Activated naive CD8-positive, alpha-beta T cell treated with anti-CD3 and anti-CD28 coated beads for 36 hours (primary cell): Measurements from ENCODE around the gene SYCP2. TPM values are rescaled to one million over a fixed set of nuclear protein-coding genes. Genes with fewer than 3 reads are reported as not detected.

Experiments
- DNase-seq: peaks from one replicate; pipeline ENCODE4 v3.0.0; 2021
- H3K27ac Mint-ChIP-seq: one replicate; pipeline ENCODE4 v1.8.0; 2022; ENCODE audit warnings: mild to moderate bottlenecking, moderate library complexity, mixed read lengths
- H3K27me3 Mint-ChIP-seq: one replicate; pipeline ENCODE4 v1.8.0; 2022; ENCODE audit warnings: mild to moderate bottlenecking, mixed read lengths
- H3K36me3 Mint-ChIP-seq: one replicate; pipeline ENCODE4 v1.8.0; 2021; ENCODE audit warnings: mild to moderate bottlenecking, mixed read lengths
- H3K4me1 Mint-ChIP-seq: one replicate; pipeline ENCODE4 v1.8.0; 2021; ENCODE audit warnings: mixed read lengths
- H3K4me3 Mint-ChIP-seq: one replicate; pipeline ENCODE4 v1.8.0; 2022; ENCODE audit warnings: mild to moderate bottlenecking, moderate library complexity, mixed read lengths
- H3K9me3 Mint-ChIP-seq: one replicate; pipeline ENCODE4 v1.8.0; 2022; ENCODE audit warnings: mixed read lengths
- total RNA-seq, 2 experiments: library from RNA; stranded (reverse); gene quantifications; one replicate each; pipeline ENCODE4 v1.2.3, GENCODE V29; 2021

Gene SYCP2
- total RNA-seq, 2 experiments from 2014 or later = 2.9 to 3.2 TPM

GRCh38 chr20:59819496-59820203 is 113.8 kb downstream of the SYCP2 start:
- no peak for DNase-seq
- H3K4me3 Mint-ChIP-seq = no peak overlapping the region
- no peaks in the 10 kb centered on the region for H3K36me3 Mint-ChIP-seq
- no peak overlapping the region for H3K27ac Mint-ChIP-seq
- H3K27me3 Mint-ChIP-seq = peaks cover 6% of the 10 kb centered on the region
- no peaks in the 10 kb centered on the region for H3K4me1 Mint-ChIP-seq
- H3K9me3 Mint-ChIP-seq = no peaks in the 10 kb centered on the region

- DNase-seq = no peak
- no peaks in the 10 kb centered on the region for H3K9me3 Mint-ChIP-seq
- no peak overlapping the region for H3K4me3 Mint-ChIP-seq
- no peaks in the 10 kb centered on the region for H3K4me1 Mint-ChIP-seq
- H3K36me3 Mint-ChIP-seq = no peaks in the 10 kb centered on the region
- no peak overlapping the region for H3K27ac Mint-ChIP-seq
- H3K27me3 Mint-ChIP-seq = peaks cover 6% of the 10 kb centered on the region
These were observed 114.5 kb downstream of the SYCP2 start for GRCh38 chr20:59818911-59819310.

- Mint-ChIP-seq H3K4me1 (no peaks in the 10 kb centered on the region), H3K4me3 (no peak overlapping the region), H3K27ac (no peak overlapping the region), H3K27me3 (peaks cover 6% of the 10 kb centered on the region), H3K9me3 (no peaks in the 10 kb centered on the region), H3K36me3 (no peaks in the 10 kb centered on the region)
- DNase-seq = no peak
These were observed 115.4 kb downstream of the SYCP2 start for GRCh38 chr20:59817846-59818615.

DNA sequence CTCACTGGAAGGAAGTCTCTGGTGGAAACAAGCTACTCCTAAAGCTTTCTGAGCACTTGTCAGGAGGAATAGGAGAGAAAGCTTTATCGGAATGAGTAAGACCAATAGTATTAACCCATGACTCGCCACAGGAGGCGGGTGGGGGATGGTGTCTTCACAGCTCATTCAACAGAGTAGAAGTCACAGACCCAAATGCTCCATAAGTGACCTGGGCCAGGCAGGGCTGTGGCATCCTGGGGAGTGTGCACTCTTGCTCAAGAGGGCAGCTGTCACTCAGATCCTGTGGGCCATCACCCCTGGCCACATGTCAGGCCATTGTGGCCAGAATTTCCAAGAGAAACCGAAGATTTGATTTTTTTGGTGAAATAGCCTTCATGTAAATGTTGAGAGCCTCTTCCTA is 116.0 kb downstream of the SYCP2 start:
- H3K9me3 Mint-ChIP-seq = no peaks in the 10 kb centered on the region
- H3K4me3 Mint-ChIP-seq = no peak overlapping the region
- H3K27ac Mint-ChIP-seq = no peak overlapping the region
- H3K27me3 Mint-ChIP-seq = peaks cover 6% of the 10 kb centered on the region
- H3K36me3 Mint-ChIP-seq = no peaks in the 10 kb centered on the region
- H3K4me1 Mint-ChIP-seq = no peaks in the 10 kb centered on the region
- no peak for DNase-seq

GRCh38 chr20:59816146-59816738 is 117.2 kb downstream of the SYCP2 start:
- H3K27ac Mint-ChIP-seq = no peak overlapping the region

GRCh38 chr20:59814840-59815340 is 118.5 kb downstream of the SYCP2 start:
- no peak overlapping the region for H3K27ac Mint-ChIP-seq
- no peaks in the 10 kb centered on the region for H3K9me3 Mint-ChIP-seq
- no peaks in the 10 kb centered on the region for H3K36me3 Mint-ChIP-seq
- H3K4me3 Mint-ChIP-seq = no peak overlapping the region
- no peaks in the 10 kb centered on the region for H3K27me3 Mint-ChIP-seq
- no peak for DNase-seq
- no peaks in the 10 kb centered on the region for H3K4me1 Mint-ChIP-seq

More at GRCh38 chr20:59816146-59816738, 117.2 kb downstream of the SYCP2 start:
- Mint-ChIP-seq H3K4me1 (no peaks in the 10 kb centered on the region), H3K36me3 (no peaks in the 10 kb centered on the region), H3K27me3 (no peaks in the 10 kb centered on the region), H3K4me3 (no peak overlapping the region), H3K9me3 (no peaks in the 10 kb centered on the region)
- no peak for DNase-seq

- Mint-ChIP-seq H3K4me3 (no peak overlapping the region), H3K9me3 (no peaks in the 10 kb centered on the region), H3K36me3 (no peaks in the 10 kb centered on the region), H3K4me1 (no peaks in the 10 kb centered on the region), H3K27ac (no peak overlapping the region), H3K27me3 (no peaks in the 10 kb centered on the region)
- DNase-seq = no peak
These were observed 119.2 kb downstream of the SYCP2 start for GRCh38 chr20:59813948-59814839.

Other genes starting within 250 kb of the SYCP2 start
- gene PPP1R3D, start 6.7 kb upstream of the SYCP2 start, total RNA-seq = 1 to 10 TPM; 4.0 to 4.2 TPM
- 10 to 100 TPM; 25.7 to 28.7 TPM for gene FAM217B, start 6.8 kb upstream of the SYCP2 start, total RNA-seq
- under 1 TPM; 0.52 to 0.66 TPM for gene CDH26, start 24.8 kb upstream of the SYCP2 start, total RNA-seq